ENCODE measurements around the gene STX1B.
A peak's percentile ranks its signal among the peaks of the same experiment; 100 is the strongest.
"Not testable (repeated sequence)": the region's sequence is repeated elsewhere in the genome, so short reads cannot be mapped to it uniquely, and the experiment has no call there.

STX1B gene

GRCh38 chr16:31010585-31011325 is at the start of gene STX1B:
STX1B (minus strand) TSS chr16:31010638; CDS start chr16:31010396, 242 bp downstream.
- DNase-seq (ENCODE audit: low spot score) (peak; percentile 37), FAIRE-seq (no peak)

- no peak for DNase-seq (ENCODE audit: low spot score)
- no peak for FAIRE-seq
These were observed 45.2 kb upstream of the STX1B start for GRCh38 chr16:31055613-31056012.

- DNase-seq (ENCODE audit: low spot score) (peak; percentile 79), FAIRE-seq (no peak)
These were observed 41.7 kb upstream of the STX1B start for GRCh38 chr16:31052114-31052513.

GRCh38 chr16:31050280-31051030 is 40.0 kb upstream of the STX1B start:
- DNase-seq (ENCODE audit: low spot score) (no peak), FAIRE-seq (no peak)

- FAIRE-seq (no peak), DNase-seq (ENCODE audit: low spot score) (no peak)
These were observed 33.6 kb upstream of the STX1B start for GRCh38 chr16:31043898-31044481.

- FAIRE-seq: no peak
These were observed 32.9 kb upstream of the STX1B start for GRCh38 chr16:31043352-31043751.

GRCh38 chr16:31042866-31043265 is 32.4 kb upstream of the STX1B start:
- FAIRE-seq (no peak), DNase-seq (ENCODE audit: low spot score) (no peak)

More at GRCh38 chr16:31043352-31043751, 32.9 kb upstream of the STX1B start:
- DNase-seq (ENCODE audit: low spot score): no peak

GRCh38 chr16:31038993-31039392 is 28.6 kb upstream of the STX1B start:
- FAIRE-seq: no peak

GRCh38 chr16:31036691-31037090 is 26.3 kb upstream of the STX1B start:
- DNase-seq (ENCODE audit: low spot score) (no peak), FAIRE-seq (no peak)

More at GRCh38 chr16:31038993-31039392, 28.6 kb upstream of the STX1B start:
- DNase-seq (ENCODE audit: low spot score): no peak

- peak; percentile 93 for DNase-seq (ENCODE audit: low spot score)
These were observed 23.5 kb upstream of the STX1B start for GRCh38 chr16:31033709-31034492.

GRCh38 chr16:31032736-31033708 is 22.6 kb upstream of the STX1B start, which contains the start of gene STX4:
STX4 (plus strand) TSS chr16:31033558; CDS start chr16:31033806, 248 bp downstream.
- FAIRE-seq: no peak
- DNase-seq (ENCODE audit: low spot score): peak; percentile 92

More at GRCh38 chr16:31033709-31034492, 23.5 kb upstream of the STX1B start:
- no peak for FAIRE-seq

- FAIRE-seq: no peak
- DNase-seq (ENCODE audit: low spot score): no peak
These were observed 20.8 kb upstream of the STX1B start for GRCh38 chr16:31031276-31031675.

- FAIRE-seq: no peak
These were observed 18.8 kb upstream of the STX1B start for GRCh38 chr16:31029272-31029671.

GRCh38 chr16:31025339-31025738 is 14.9 kb upstream of the STX1B start:
- DNase-seq (ENCODE audit: low spot score): no peak

More at GRCh38 chr16:31029272-31029671, 18.8 kb upstream of the STX1B start:
- DNase-seq (ENCODE audit: low spot score): no peak

GRCh38 chr16:31023627-31024226 is 13.3 kb upstream of the STX1B start:
- FAIRE-seq (no peak), DNase-seq (ENCODE audit: low spot score) (no peak)

More at GRCh38 chr16:31025339-31025738, 14.9 kb upstream of the STX1B start:
- no peak for FAIRE-seq

- FAIRE-seq: no peak
- DNase-seq (ENCODE audit: low spot score): no peak
These were observed 12.8 kb upstream of the STX1B start for GRCh38 chr16:31023252-31023602.

GRCh38 chr16:31022544-31023251 is 12.3 kb upstream of the STX1B start:
- FAIRE-seq: no peak
- DNase-seq (ENCODE audit: low spot score): no peak

GRCh38 chr16:31020536-31020935 is 10.1 kb upstream of the STX1B start:
- FAIRE-seq (no peak), DNase-seq (ENCODE audit: low spot score) (no peak)

GRCh38 chr16:31017756-31018155 is 7.3 kb upstream of the STX1B start:
- DNase-seq (ENCODE audit: low spot score); FAIRE-seq: not testable (repeated sequence)

All from urothelium cell line (cell line).